ENCODE results near the gene CD58.

CD58 gene

GRCh38 chr1:116532671-116533428, 38.0 kb downstream of the CD58 start:
- Histone ChIP-seq H3K27me3 (ENCODE audit: insufficient read depth, low read length) (no peaks in the 10 kb centered on the region), H3K4me3 (ENCODE audit: low read length) (no peak overlapping the region), H3K36me3 (ENCODE audit: insufficient read depth, low read depth, low read length) (0 out of 2 replicates have a peak, but pooled peaks cover 7% of the 10 kb centered on the region), H3K4me1 (ENCODE audit: insufficient read depth, low read length) (no peaks in the 10 kb centered on the region), H3K27ac (ENCODE audit: low read length) (no peak overlapping the region), H3K9me3 (ENCODE audit: insufficient read depth, low read depth, low read length) (no peaks in the 10 kb centered on the region), H3K9ac (ENCODE audit: low read depth, low read length) (no peak overlapping the region)

DNA sequence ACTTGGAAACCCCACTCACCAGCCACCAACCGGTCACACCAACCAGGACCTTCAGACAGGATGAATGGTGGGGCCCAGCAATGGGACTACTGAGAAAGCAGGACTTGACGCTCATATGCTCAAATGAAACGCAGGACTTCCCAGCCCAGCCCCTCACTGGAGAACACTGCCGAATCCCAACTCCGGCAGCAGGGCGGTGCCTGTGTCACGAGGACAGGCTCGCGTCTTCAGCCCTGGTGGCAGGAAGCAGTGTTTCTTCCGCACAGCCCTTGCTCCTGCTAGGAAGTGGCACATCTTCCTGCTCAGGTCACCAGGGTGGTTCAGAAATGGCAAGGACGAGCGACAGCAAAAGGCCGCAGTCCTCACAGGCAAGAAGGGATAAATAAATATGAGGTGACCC, 38.9 kb downstream of the CD58 start:
- no peak overlapping the region for H3K4me3 ChIP-seq (ENCODE audit: low read length)
- H3K9me3 ChIP-seq (ENCODE audit: insufficient read depth, low read depth, low read length), result no peaks in the 10 kb centered on the region
- no peaks in the 10 kb centered on the region for H3K4me1 ChIP-seq (ENCODE audit: insufficient read depth, low read length)
- H3K27me3 ChIP-seq (ENCODE audit: insufficient read depth, low read length), result no peaks in the 10 kb centered on the region
- H3K9ac ChIP-seq (ENCODE audit: low read depth, low read length), result no peak overlapping the region
- H3K36me3 ChIP-seq (ENCODE audit: insufficient read depth, low read depth, low read length), result 0 out of 2 replicates have a peak, but pooled peaks cover 7% of the 10 kb centered on the region
- no peak overlapping the region for H3K27ac ChIP-seq (ENCODE audit: low read length)

DNA sequence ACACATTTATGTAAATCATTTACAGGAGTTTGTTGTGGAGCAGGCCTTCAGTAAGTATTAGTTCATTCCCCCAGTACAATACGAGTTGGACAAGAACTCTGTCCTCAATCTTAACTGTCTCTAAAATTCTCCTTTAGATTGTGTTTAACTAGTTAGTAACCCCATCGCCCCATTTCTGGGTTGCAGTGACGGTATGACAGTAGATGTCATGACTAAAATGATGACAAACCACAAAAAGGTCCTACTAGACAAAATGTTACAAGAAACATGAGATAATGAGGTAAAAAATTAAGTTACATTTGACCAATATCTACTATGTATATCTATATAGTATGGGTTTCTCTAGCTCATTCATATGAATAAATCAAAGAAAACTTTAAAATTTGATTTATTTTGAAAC, 41.1 kb downstream of the CD58 start:
- Histone ChIP-seq H3K9me3 (ENCODE audit: insufficient read depth, low read depth, low read length) (no peaks in the 10 kb centered on the region), H3K4me1 (ENCODE audit: insufficient read depth, low read length) (no peaks in the 10 kb centered on the region), H3K27me3 (ENCODE audit: insufficient read depth, low read length) (no peaks in the 10 kb centered on the region), H3K36me3 (ENCODE audit: insufficient read depth, low read depth, low read length) (0 out of 2 replicates have a peak, but pooled peaks cover 7% of the 10 kb centered on the region), H3K9ac (ENCODE audit: low read depth, low read length) (no peak overlapping the region), H3K27ac (ENCODE audit: low read length) (no peak overlapping the region), H3K4me3 (ENCODE audit: low read length) (no peak overlapping the region)

GRCh38 chr1:116529199-116529631, 41.6 kb downstream of the CD58 start:
- H3K9me3 ChIP-seq (ENCODE audit: insufficient read depth, low read depth, low read length), result no peaks in the 10 kb centered on the region
- H3K4me1 ChIP-seq (ENCODE audit: insufficient read depth, low read length), result no peaks in the 10 kb centered on the region
- 0 out of 2 replicates have a peak, but pooled peaks cover 7% of the 10 kb centered on the region for H3K36me3 ChIP-seq (ENCODE audit: insufficient read depth, low read depth, low read length)
- H3K4me3 ChIP-seq (ENCODE audit: low read length), result no peak overlapping the region
- no peaks in the 10 kb centered on the region for H3K27me3 ChIP-seq (ENCODE audit: insufficient read depth, low read length)
- H3K9ac ChIP-seq (ENCODE audit: low read depth, low read length), result no peak overlapping the region
- H3K27ac ChIP-seq (ENCODE audit: low read length), result no peak overlapping the region

- Histone ChIP-seq H3K27ac (ENCODE audit: low read length) (no peak overlapping the region), H3K4me1 (ENCODE audit: insufficient read depth, low read length) (no peaks in the 10 kb centered on the region)
These were observed 42.3 kb downstream of the CD58 start for GRCh38 chr1:116528329-116529083.

DNA sequence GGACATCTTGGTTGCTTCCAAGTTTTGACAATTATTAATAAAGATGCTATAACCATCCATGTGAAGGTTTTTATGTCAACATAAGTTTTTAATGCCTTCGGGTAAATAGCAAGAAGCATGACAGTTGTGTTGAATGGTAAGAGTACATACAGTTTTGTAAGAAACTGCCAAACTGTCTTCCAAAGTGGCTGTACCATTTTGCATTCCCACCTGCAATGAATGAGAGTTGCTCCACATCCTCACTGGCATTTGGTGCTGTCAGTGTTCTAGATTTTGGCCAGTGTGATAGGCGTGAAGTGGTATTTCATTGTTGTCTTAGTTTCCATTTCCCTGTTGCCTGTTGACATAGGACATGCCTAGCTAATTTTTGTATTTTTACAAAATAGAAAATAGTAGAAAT, 45.4 kb downstream of the CD58 start:
- Histone ChIP-seq H3K27me3 (ENCODE audit: insufficient read depth, low read length) (no peaks in the 10 kb centered on the region), H3K36me3 (ENCODE audit: insufficient read depth, low read depth, low read length) (no peaks in the 10 kb centered on the region), H3K9ac (ENCODE audit: low read depth, low read length) (no peak overlapping the region), H3K4me3 (ENCODE audit: low read length) (no peak overlapping the region), H3K27ac (ENCODE audit: low read length) (no peak overlapping the region), H3K4me1 (ENCODE audit: insufficient read depth, low read length) (no peaks in the 10 kb centered on the region), H3K9me3 (ENCODE audit: insufficient read depth, low read depth, low read length) (no peaks in the 10 kb centered on the region)

More at GRCh38 chr1:116528329-116529083, 42.3 kb downstream of the CD58 start:
- no peak overlapping the region for H3K4me3 ChIP-seq (ENCODE audit: low read length)
- 0 out of 2 replicates have a peak, but pooled peaks cover 5% of the 10 kb centered on the region for H3K36me3 ChIP-seq (ENCODE audit: insufficient read depth, low read depth, low read length)
- H3K27me3 ChIP-seq (ENCODE audit: insufficient read depth, low read length), result no peaks in the 10 kb centered on the region
- H3K9ac ChIP-seq (ENCODE audit: low read depth, low read length), result no peak overlapping the region
- no peaks in the 10 kb centered on the region for H3K9me3 ChIP-seq (ENCODE audit: insufficient read depth, low read depth, low read length)

GRCh38 chr1:116521186-116521585, 49.6 kb downstream of the CD58 start:
- no peaks in the 10 kb centered on the region for H3K27me3 ChIP-seq (ENCODE audit: insufficient read depth, low read length)
- H3K4me1 ChIP-seq (ENCODE audit: insufficient read depth, low read length), result no peaks in the 10 kb centered on the region
- no peak overlapping the region for H3K9ac ChIP-seq (ENCODE audit: low read depth, low read length)

DNA sequence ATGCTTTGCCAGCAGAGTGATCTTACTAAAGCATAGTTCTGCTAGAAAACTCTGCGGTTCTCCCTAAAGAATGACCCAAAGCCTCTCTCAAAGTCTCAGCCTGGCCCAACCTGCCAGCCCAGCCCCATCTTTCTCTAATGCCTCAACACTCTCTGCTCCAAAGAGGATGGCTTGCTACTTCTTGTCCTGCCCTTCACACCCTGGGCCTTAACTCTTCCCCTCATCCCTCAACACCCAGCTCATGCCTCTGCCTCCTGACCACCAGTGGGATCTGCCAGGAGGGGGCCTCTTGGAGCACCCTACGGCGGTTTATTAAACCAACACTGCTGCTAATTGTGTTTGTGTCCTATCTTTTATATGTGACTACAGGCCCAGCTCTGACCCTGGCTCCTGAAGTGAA, 52.4 kb downstream of the CD58 start:
- Histone ChIP-seq H3K4me1 (ENCODE audit: insufficient read depth, low read length) (no peaks in the 10 kb centered on the region), H3K27me3 (ENCODE audit: insufficient read depth, low read length) (no peaks in the 10 kb centered on the region), H3K9ac (ENCODE audit: low read depth, low read length) (no peak overlapping the region), H3K4me3 (ENCODE audit: low read length) (no peak overlapping the region), H3K36me3 (ENCODE audit: insufficient read depth, low read depth, low read length) (no peaks in the 10 kb centered on the region), H3K9me3 (ENCODE audit: insufficient read depth, low read depth, low read length) (no peaks in the 10 kb centered on the region), H3K27ac (ENCODE audit: low read length) (no peak overlapping the region)

More at GRCh38 chr1:116521186-116521585, 49.6 kb downstream of the CD58 start:
- H3K4me3 ChIP-seq (ENCODE audit: low read length), result no peak overlapping the region
- no peaks in the 10 kb centered on the region for H3K36me3 ChIP-seq (ENCODE audit: insufficient read depth, low read depth, low read length)
- no peak overlapping the region for H3K27ac ChIP-seq (ENCODE audit: low read length)
- H3K9me3 ChIP-seq (ENCODE audit: insufficient read depth, low read depth, low read length), result no peaks in the 10 kb centered on the region

DNA sequence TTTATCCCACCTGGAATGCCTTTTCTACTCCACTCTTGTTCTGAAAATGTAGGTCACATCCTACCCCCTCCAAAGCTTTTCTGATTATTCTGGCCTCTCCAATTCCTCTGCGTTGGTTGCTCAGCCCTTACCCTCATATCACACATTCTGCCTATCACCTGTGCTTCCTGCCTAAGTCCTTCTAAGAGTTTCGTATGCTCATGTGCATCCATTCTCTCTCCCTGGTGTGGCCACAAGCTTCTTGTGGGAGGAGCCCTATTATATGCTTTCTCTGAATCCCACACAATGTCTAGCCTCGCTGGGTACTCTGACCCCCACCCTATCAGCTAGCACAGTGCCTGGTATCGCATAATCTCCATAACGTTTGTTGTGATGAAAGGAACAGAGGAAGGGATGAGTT, 54.2 kb downstream of the CD58 start:
- H3K36me3 ChIP-seq (ENCODE audit: insufficient read depth, low read depth, low read length), result no peaks in the 10 kb centered on the region
- H3K4me1 ChIP-seq (ENCODE audit: insufficient read depth, low read length), result no peaks in the 10 kb centered on the region
- no peaks in the 10 kb centered on the region for H3K27me3 ChIP-seq (ENCODE audit: insufficient read depth, low read length)
- H3K4me3 ChIP-seq (ENCODE audit: low read length), result no peak overlapping the region
- no peak overlapping the region for H3K9ac ChIP-seq (ENCODE audit: low read depth, low read length)
- H3K9me3 ChIP-seq (ENCODE audit: insufficient read depth, low read depth, low read length), result no peaks in the 10 kb centered on the region
- H3K27ac ChIP-seq (ENCODE audit: low read length), result no peak overlapping the region

GRCh38 chr1:116515702-116516101, 55.1 kb downstream of the CD58 start:
- no peak overlapping the region for H3K27ac ChIP-seq (ENCODE audit: low read length)
- H3K4me3 ChIP-seq (ENCODE audit: low read length), result no peak overlapping the region
- H3K9ac ChIP-seq (ENCODE audit: low read depth, low read length), result no peak overlapping the region
- no peaks in the 10 kb centered on the region for H3K36me3 ChIP-seq (ENCODE audit: insufficient read depth, low read depth, low read length)
- no peaks in the 10 kb centered on the region for H3K4me1 ChIP-seq (ENCODE audit: insufficient read depth, low read length)
- no peaks in the 10 kb centered on the region for H3K27me3 ChIP-seq (ENCODE audit: insufficient read depth, low read length)
- H3K9me3 ChIP-seq (ENCODE audit: insufficient read depth, low read depth, low read length), result no peaks in the 10 kb centered on the region

DNA sequence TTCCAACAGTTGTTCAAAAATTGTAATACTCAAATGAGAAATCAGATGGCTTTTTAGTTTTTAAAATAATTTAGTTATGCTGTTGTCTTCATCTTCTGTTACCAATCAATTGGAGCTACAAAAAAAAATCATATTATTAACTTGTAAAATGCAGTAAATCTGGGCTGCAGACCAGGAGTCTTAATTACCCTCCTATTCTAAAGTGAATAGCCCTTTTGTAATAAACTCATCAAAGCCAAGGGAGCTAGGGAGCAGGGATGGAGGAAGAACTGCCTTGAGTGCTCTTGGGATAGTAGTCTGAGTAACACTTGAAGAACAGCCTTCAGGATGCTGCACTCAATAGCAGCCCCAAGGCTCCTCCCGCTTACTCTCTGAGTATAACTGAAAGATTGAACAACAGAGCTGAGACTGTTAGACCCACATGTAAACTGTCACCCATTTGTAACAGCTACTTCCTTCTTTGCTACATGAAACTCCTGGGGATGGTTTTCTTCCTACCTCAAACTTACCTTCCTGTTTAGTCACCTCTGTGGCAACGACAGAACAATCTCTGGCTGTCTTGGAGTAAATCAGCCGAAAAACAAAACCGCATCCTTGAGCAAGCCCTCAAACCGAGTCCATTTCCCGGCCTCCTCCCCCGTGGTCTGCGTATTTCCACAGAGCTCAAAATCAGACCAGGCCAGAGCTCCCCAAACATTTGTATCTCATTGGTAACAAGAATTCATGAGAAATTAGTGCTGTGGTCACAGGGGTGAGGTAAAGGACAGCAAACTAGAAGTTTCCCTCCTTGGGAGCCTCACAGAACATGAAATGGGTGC, 55.9 kb downstream of the CD58 start:
- no peak overlapping the region for H3K4me3 ChIP-seq (ENCODE audit: low read length)
- no peak overlapping the region for H3K27ac ChIP-seq (ENCODE audit: low read length)
- no peaks in the 10 kb centered on the region for H3K4me1 ChIP-seq (ENCODE audit: insufficient read depth, low read length)
- no peak overlapping the region for H3K9ac ChIP-seq (ENCODE audit: low read depth, low read length)
- no peaks in the 10 kb centered on the region for H3K27me3 ChIP-seq (ENCODE audit: insufficient read depth, low read length)
- H3K36me3 ChIP-seq (ENCODE audit: insufficient read depth, low read depth, low read length), result no peaks in the 10 kb centered on the region
- no peaks in the 10 kb centered on the region for H3K9me3 ChIP-seq (ENCODE audit: insufficient read depth, low read depth, low read length)
